H1 (cell line): ENCODE measurements around the gene TMBIM4. TPM values are rescaled to one million over a fixed set of nuclear protein-coding genes. Genes with fewer than 3 reads are reported as not detected.

ENCODE experiments used
- CTCF ChIA-PET: fragments of 300-600 bp; sonication (Branson Sonifier 250); formaldehyde crosslinking; loops from one replicate; lab custom pipeline; 2021; ENCODE audit not compliant: partially characterized antibody; lab: Charles Lee
- POLR2A ChIA-PET: fragments of 300-600 bp; sonication (Branson Sonifier 250); formaldehyde crosslinking; loops from one replicate; lab custom pipeline; 2021; ENCODE audit warnings: inconsistent platforms; ENCODE audit not compliant: partially characterized antibody; lab: Charles Lee
- DNase-seq, 2 experiments: peaks; one replicate each; pipeline versions ENCODE4 v3.0.0 to v3.0.0-alpha.2; 2010 to 2022; ENCODE audit warnings: low spot score in 2 of 2, low read depth in 1 of 2, mixed read lengths in 1 of 2
- FAIRE-seq: peaks from 2 replicates; lab custom pipeline; 2011; peaks lifted over from hg19 to GRCh38; lab: Jason Lieb, UNC
- H2AFZ ChIP-seq: 2 replicates; pipeline ENCODE4 v1.8.1; 2012; ENCODE audit warnings: low read length, inconsistent platforms
- H2AK5ac ChIP-seq: 2 replicates; pipeline ENCODE4 v1.6.1; 2013; ENCODE audit warnings: low read depth, low read length
- H2BK120ac ChIP-seq: replicated peaks from 2 replicates; pipeline ENCODE3; 2013; ENCODE audit warnings: low read depth, low read length, inconsistent platforms
- H2BK12ac ChIP-seq: 2 replicates; pipeline ENCODE4 v1.6.1; 2013; ENCODE audit warnings: low read depth, low read length
- H2BK15ac ChIP-seq: 2 replicates; pipeline ENCODE4 v1.6.1; 2013; ENCODE audit warnings: low read length
- H2BK20ac ChIP-seq: 2 replicates; pipeline ENCODE4 v1.6.1; 2013; ENCODE audit warnings: low read length
- H2BK5ac ChIP-seq: 2 replicates; pipeline ENCODE4 v1.6.1; 2013; ENCODE audit warnings: low read depth, low read length
- H3K14ac ChIP-seq: 2 replicates; pipeline ENCODE4 v1.6.1; 2013; ENCODE audit warnings: inconsistent platforms; ENCODE audit not compliant: insufficient read length
- H3K18ac ChIP-seq: 2 replicates; pipeline ENCODE4 v1.6.1; 2013; ENCODE audit warnings: low read length; ENCODE audit errors: extremely low read depth
- H3K23ac ChIP-seq: 2 replicates; pipeline ENCODE4 v1.6.1; 2013; ENCODE audit warnings: inconsistent platforms; ENCODE audit not compliant: insufficient read length
- H3K23me2 ChIP-seq: 2 replicates; pipeline ENCODE4 v1.6.1; 2013; ENCODE audit warnings: low read depth, low read length
- H3K27ac ChIP-seq: 2 replicates; pipeline ENCODE4 v1.6.1; 2011; ENCODE audit warnings: low read depth, low read length, inconsistent platforms
- H3K27me3 ChIP-seq, 4 experiments: replicated peaks in 1 of 4; 1 replicate in 1 of 4; 2 replicates in 3 of 4; pipeline versions ENCODE4 v1.6.1 to v1.8.1; 2011 to 2013; ENCODE audit warnings: low read length in 3 of 4, mild to moderate bottlenecking in 3 of 4, inconsistent platforms in 2 of 4, mixed read lengths in 2 of 4, moderate library complexity in 1 of 4; ENCODE audit not compliant: control insufficient read depth in 3 of 4, insufficient read depth in 3 of 4; ENCODE audit errors: extremely low read depth in 1 of 4
- H3K36me3 ChIP-seq, 4 experiments: 2 replicates each; pipeline versions ENCODE4 v1.6.1 to v1.8.1; 2011 to 2013; ENCODE audit warnings: mild to moderate bottlenecking in 4 of 4, low read length in 3 of 4, moderate library complexity in 2 of 4, control low read depth in 1 of 4, inconsistent platforms in 1 of 4; ENCODE audit not compliant: insufficient read depth in 4 of 4, control insufficient read depth in 2 of 4
- H3K4ac ChIP-seq: replicated peaks from 2 replicates; pipeline ENCODE3; 2013; ENCODE audit warnings: low read length, low read depth, mixed read lengths, inconsistent platforms; ENCODE audit not compliant: insufficient read length
- H3K4me1 ChIP-seq, 4 experiments: replicated peaks in 1 of 4; 1 replicate in 1 of 4; 2 replicates in 3 of 4; pipeline versions ENCODE4 v1.6.1 to v1.8.1; 2011 to 2013; ENCODE audit warnings: low read length in 3 of 4, inconsistent platforms in 2 of 4, mixed read lengths in 1 of 4; ENCODE audit not compliant: insufficient read depth in 4 of 4, control insufficient read depth in 3 of 4
- H3K4me2 ChIP-seq, 2 experiments: 2 replicates each; pipeline versions ENCODE4 v1.6.1 to v1.8.1; 2011 to 2013; ENCODE audit warnings: low read depth in 2 of 2, low read length in 2 of 2, control low read depth in 1 of 2, inconsistent platforms in 1 of 2, mild to moderate bottlenecking in 1 of 2; ENCODE audit not compliant: insufficient read depth in 1 of 2
- H3K4me3 ChIP-seq, 4 experiments: fragments of 200-600, 300-600 bp in 1 of 4; sonication (generic), shearing (Covaris generic), sonication (Bioruptor Twin) in 1 of 4; 2 replicates each; pipeline versions ENCODE4 v1.5.1 to v1.8.1; 2011 to 2016; ENCODE audit warnings: low read length in 4 of 4, low read depth in 3 of 4, control low read depth in 2 of 4, inconsistent platforms in 2 of 4, mild to moderate bottlenecking in 2 of 4, mixed read lengths in 1 of 4, moderate library complexity in 1 of 4; ENCODE audit not compliant: insufficient read depth in 2 of 4; ENCODE audit errors: extremely low read depth in 1 of 4
- H3K56ac ChIP-seq: replicated peaks from 2 replicates; pipeline ENCODE3; 2013; ENCODE audit warnings: low read depth, mild to moderate bottlenecking, mixed read lengths, low read length, inconsistent platforms; ENCODE audit not compliant: insufficient read length
- H3K79me1 ChIP-seq: 2 replicates; pipeline ENCODE4 v1.6.1; 2013; ENCODE audit warnings: low read depth, low read length, control low read depth
- H3K79me2 ChIP-seq, 2 experiments: 2 replicates each; pipeline versions ENCODE4 v1.6.1 to v1.8.1; 2012 to 2013; ENCODE audit warnings: low read length in 2 of 2, mild to moderate bottlenecking in 2 of 2, inconsistent platforms in 1 of 2; ENCODE audit not compliant: insufficient read depth in 2 of 2, control insufficient read depth in 1 of 2
- H3K9ac ChIP-seq, 4 experiments: replicated peaks in 1 of 4; 1 replicate in 1 of 4; 2 replicates in 3 of 4; pipeline versions ENCODE4 v1.6.1 to v1.8.1; 2011 to 2013; ENCODE audit warnings: low read depth in 3 of 4, low read length in 3 of 4, control low read depth in 2 of 4, mild to moderate bottlenecking in 2 of 4, moderate library complexity in 2 of 4, inconsistent platforms in 1 of 4; ENCODE audit errors: extremely low read depth in 1 of 4
- H3K9me3 ChIP-seq, 2 experiments: 2 replicates each; pipeline versions ENCODE4 v1.6.1 to v1.8.1; 2012 to 2013; ENCODE audit warnings: mild to moderate bottlenecking in 2 of 2, moderate library complexity in 2 of 2, control low read depth in 1 of 2, inconsistent platforms in 1 of 2, low read depth in 1 of 2, low read length in 1 of 2, mixed read lengths in 1 of 2; ENCODE audit not compliant: insufficient read depth in 2 of 2
- H4K20me1 ChIP-seq, 2 experiments: replicated peaks in 1 of 2; 2 replicates each; pipeline versions ENCODE3 to v1.8.1; 2011 to 2013; ENCODE audit warnings: inconsistent platforms in 2 of 2, low read length in 2 of 2, mild to moderate bottlenecking in 1 of 2; ENCODE audit not compliant: insufficient read depth in 2 of 2, control insufficient read depth in 1 of 2
- H4K5ac ChIP-seq: 2 replicates; pipeline ENCODE4 v1.6.1; 2013; ENCODE audit warnings: low read length, low read depth, mixed read lengths, inconsistent platforms; ENCODE audit not compliant: insufficient read length
- H4K8ac ChIP-seq: 2 replicates; pipeline ENCODE4 v1.8.0; 2013; ENCODE audit warnings: mild to moderate bottlenecking, moderate library complexity, low read length, inconsistent platforms; ENCODE audit not compliant: insufficient read depth; ENCODE audit errors: extremely low read depth
- H4K91ac ChIP-seq: replicated peaks from 2 replicates; pipeline ENCODE3; 2013; ENCODE audit warnings: low read length, mixed read lengths, inconsistent platforms; ENCODE audit not compliant: insufficient read length
- MAFK ChIP-seq: IDR thresholded peaks from 2 replicates; pipeline ENCODE4 v1.6.1; 2012; ENCODE audit warnings: low read depth, mild to moderate bottlenecking, improper control_type of control experiment, low read length
- WGBS, 2 experiments: shearing (Covaris generic) in 1 of 2; methylation state at CpG; one replicate each; pipeline versions ENCODE4 v1.1.6 to v1.1.7; 2013 to 2015; ENCODE audit warnings: low lambda C conversion rate in 2 of 2, mixed read lengths in 2 of 2, inconsistent platforms in 1 of 2, low coverage in 1 of 2, missing lambda C conversion rate in 1 of 2; ENCODE audit not compliant: insufficient replicate concordance in 2 of 2, insufficient coverage in 1 of 2, insufficient read length in 1 of 2; ENCODE audit errors: extremely low coverage in 1 of 2, missing lambda C conversion rate in 1 of 2; 5-methylcytosine and 5-hydroxymethylcytosine counted together
- polyA plus RNA-seq, 7 experiments: library from polyadenylated mRNA; depleted of rRNA in 3 of 7; stranded (reverse) in 5 of 7; unstranded in 2 of 7; fragments of >200 nt in 5 of 7; fragments of 200-250 nt in 2 of 7; gene quantifications; 1 replicate in 5 of 7; 2 replicates in 1 of 7; 4 replicates in 1 of 7; pipeline versions ENCODE4 v1.2.1 to v1.2.3, GENCODE V29; 2011 to 2013; ENCODE audit warnings: missing spikeins in 2 of 7, mixed read lengths in 2 of 7
- total RNA-seq: library from RNA; stranded (reverse); fragmentation: NEBNext Ultra II Directional; extraction: Animal tissue kit (Norgen Biotek cat#: 25700); gene quantifications from 2 replicates; pipeline ENCODE4 v1.2.1, GENCODE V29; 2021

Gene TMBIM4
- total and polyA plus RNA-seq, 2 of the 8 experiments (the other 6 are each of a cell fraction or from before 2014, with no cell fraction given) = 12.8 to 46.6 TPM

- Histone ChIP-seq H3K18ac (no peak overlapping the region), H3K14ac (no peak overlapping the region), H3K9ac (no peak overlapping the region), H3K79me1 (no peaks in the 10 kb centered on the region), H2AK5ac (no peak overlapping the region), H4K91ac (no peak overlapping the region), H3K4me3 (no peak overlapping the region), H3K56ac (no peak overlapping the region), H3K23ac (no peak overlapping the region), H3K36me3 (no peaks in the 10 kb centered on the region), H4K20me1 (no peaks in the 10 kb centered on the region), H3K4ac (no peak overlapping the region), H2BK15ac (no peak overlapping the region), H2BK12ac (no peak overlapping the region), H3K27me3 (peaks cover 0 to 1% (median 0%) of the 10 kb centered on the region in 4 experiments; a peak in 1 of 7 replicates), H3K9me3 (no peaks in the 10 kb centered on the region), H3K79me2 (no peaks in the 10 kb centered on the region), H4K8ac (no peak overlapping the region), H4K5ac (no peak overlapping the region), H3K23me2 (no peaks in the 10 kb centered on the region), H2AFZ (no peak overlapping the region), H3K4me1 (peaks cover 0 to 3% (median 0%) of the 10 kb centered on the region in 4 experiments; a peak in 1 of 7 replicates), H3K27ac (no peak overlapping the region), H2BK5ac (no peak overlapping the region), H3K4me2 (no peak overlapping the region), H2BK120ac (no peak overlapping the region), H2BK20ac (no peak overlapping the region)
- DNase-seq = no peak
- WGBS, 2 experiments = 86% methylated on average over 1 of the region's 1 CpG; no CpG with 5 or more reads in 1 of the 2 experiments
- FAIRE-seq = no peak
- ChIA-PET CTCF (interaction anchor here (0.6 to 4.5 kb wide), 10 partner anchors 10 to 809 kb away, joined by 3 to 41 read pairs (median 3); no protein-coding TSS in a partner anchor), POLR2A (no interaction called here)
- no peak for TF ChIP-seq MAFK
Observed at GRCh38 chr12:66108386-66108785, 61.4 kb downstream of the TMBIM4 start.
